Measurements from ENCODE around the gene DONSON.
A peak's percentile ranks its signal among the peaks of the same experiment; 100 is the strongest.

Gene DONSON

DNA sequence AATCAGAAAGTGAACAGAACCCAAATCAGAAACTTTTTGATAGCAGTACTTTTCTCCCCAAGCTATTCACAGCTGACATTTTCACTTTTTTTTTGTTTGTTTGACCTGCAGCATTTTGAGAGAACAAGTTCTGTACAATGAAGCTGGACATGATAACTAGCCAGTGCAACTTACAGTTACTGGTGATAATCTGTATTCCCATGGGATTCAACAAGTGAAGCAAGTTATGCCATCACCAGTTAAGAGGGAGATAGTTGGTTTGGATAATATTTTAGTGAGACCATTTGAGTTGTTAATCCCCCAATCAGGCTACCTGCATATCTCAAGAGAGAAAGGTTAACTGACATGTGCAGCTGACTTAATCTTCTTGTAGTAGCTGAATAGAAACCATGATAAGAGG lies 27.5 kb downstream of the DONSON start:
- no peak for DNase-seq

DNA sequence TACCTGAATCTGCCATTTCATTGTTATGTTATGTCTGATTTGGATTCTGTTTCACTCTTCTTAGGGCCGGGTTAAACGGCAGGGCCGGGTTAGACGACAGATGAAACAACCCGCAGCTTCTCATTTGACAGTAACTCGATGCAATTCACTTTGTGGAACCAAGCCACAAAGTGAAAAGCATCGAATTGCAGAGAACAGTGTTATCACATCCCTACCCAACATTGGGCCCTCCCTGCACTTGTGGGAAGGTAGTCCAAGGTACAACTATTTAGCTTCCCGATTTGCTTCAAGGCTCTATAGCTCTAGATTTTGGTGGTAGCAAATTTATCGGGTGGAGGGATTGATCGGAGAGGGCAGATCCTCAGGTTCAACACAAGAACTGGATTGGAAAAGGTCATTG lies 28.7 kb downstream of the DONSON start:
- no peak for DNase-seq

DNA sequence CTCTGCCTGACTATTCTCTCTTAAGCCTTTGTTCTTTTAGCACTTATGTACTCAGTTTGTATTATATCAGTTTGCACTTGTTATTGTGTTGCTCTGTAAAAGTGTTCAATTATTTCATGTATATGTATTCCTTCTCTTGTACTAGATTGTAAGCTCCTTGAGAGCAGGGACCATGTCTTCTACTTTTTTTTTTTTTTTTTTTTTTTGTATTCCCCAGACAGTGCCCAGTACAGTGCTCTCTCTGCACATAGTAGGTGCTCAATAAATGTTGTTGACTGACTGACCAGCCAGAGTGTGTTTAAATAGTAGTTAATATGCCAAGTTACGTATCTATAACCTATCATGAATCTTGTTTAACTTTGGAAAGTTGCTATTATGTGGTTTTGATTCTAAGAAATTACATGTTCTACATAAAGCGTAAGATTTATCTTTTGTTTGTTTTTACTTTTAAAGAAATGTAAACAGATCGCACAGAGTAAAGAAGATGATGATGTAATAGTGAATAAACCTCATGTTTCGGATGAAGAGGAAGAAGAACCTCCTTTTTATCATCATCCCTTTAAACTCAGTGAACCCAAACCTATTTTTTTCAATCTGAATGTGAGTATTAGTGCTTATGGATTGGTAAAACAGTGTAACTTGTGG lies 29.6 kb downstream of the DONSON start:
- no peak for DNase-seq

DNA sequence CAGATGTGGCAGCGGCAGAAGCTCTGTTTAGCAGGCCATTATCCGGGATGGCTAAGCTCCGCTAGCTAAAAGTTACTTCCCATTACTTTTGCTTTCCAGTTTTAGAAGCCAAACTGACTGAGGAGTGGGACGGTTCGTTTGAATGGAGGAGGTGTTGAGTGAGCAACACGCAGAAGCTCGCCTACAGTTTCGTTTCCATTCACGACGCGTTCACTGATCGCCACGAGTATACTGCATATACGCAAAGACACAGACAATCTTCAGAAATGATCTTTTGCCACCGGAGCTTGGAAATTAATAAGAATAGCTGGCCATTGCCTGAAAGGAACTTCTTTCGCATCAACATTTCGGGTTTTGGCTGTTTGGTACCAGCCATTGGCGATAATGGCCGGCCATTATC lies 31.0 kb downstream of the DONSON start:
- DNase-seq = no peak

DNA sequence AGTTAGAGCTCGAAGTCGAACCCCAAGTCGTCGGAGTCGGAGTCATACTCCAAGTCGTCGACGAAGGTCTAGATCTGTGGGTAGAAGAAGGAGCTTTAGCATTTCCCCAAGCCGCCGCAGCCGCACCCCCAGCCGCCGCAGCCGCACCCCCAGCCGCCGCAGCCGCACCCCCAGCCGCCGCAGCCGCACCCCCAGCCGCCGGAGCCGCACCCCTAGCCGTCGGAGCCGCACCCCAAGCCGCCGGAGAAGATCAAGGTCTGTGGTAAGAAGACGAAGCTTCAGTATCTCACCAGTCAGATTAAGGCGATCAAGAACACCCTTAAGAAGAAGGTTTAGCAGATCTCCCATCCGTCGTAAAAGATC lies 33.5 kb downstream of the DONSON start:
- DNase-seq = no peak

DNA sequence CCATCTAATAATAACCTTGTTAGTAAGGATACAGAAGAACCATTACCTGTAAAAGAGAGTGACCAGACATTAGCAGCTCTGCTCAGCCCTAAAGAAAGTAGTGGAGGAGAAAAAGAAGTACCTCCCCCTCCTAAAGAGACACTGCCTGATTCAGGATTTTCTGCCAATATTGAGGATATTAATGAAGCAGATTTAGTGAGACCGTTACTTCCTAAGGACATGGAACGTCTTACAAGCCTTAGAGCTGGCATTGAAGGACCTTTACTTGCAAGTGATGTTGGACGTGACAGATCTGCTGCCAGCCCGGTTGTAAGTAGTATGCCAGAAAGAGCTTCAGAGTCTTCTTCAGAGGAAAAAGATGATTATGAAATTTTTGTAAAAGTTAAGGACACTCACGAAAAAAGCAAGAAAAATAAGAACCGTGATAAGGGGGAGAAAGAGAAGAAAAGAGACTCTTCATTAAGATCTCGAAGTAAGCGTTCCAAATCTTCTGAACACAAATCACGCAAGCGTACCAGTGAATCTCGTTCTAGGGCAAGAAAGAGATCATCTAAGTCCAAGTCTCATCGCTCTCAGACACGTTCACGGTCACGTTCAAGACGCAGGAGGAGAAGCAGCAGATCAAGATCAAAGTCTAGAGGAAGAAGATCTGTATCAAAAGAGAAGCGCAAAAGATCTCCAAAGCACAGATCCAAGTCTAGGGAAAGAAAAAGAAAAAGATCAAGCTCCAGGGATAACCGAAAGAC lies 34.1 kb downstream of the DONSON start:
- no peak for DNase-seq

DNA sequence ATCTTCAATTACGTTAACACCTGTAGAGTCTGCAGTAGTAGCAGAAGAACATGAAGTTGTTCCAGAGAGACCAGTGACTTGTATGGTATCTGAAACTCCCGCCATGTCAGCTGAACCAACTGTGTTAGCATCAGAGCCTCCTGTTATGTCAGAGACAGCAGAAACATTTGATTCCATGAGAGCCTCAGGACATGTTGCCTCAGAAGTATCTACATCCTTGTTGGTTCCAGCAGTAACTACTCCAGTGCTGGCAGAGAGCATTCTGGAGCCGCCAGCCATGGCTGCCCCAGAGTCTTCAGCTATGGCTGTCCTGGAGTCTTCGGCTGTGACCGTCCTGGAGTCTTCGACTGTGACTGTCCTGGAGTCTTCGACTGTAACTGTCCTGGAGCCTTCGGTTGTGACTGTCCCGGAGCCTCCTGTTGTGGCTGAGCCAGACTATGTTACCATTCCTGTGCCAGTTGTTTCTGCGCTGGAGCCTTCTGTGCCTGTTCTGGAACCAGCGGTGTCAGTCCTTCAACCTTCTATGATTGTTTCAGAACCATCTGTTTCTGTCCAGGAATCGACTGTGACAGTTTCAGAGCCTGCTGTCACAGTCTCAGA lies 35.4 kb downstream of the DONSON start:
- DNase-seq = no peak

DNA sequence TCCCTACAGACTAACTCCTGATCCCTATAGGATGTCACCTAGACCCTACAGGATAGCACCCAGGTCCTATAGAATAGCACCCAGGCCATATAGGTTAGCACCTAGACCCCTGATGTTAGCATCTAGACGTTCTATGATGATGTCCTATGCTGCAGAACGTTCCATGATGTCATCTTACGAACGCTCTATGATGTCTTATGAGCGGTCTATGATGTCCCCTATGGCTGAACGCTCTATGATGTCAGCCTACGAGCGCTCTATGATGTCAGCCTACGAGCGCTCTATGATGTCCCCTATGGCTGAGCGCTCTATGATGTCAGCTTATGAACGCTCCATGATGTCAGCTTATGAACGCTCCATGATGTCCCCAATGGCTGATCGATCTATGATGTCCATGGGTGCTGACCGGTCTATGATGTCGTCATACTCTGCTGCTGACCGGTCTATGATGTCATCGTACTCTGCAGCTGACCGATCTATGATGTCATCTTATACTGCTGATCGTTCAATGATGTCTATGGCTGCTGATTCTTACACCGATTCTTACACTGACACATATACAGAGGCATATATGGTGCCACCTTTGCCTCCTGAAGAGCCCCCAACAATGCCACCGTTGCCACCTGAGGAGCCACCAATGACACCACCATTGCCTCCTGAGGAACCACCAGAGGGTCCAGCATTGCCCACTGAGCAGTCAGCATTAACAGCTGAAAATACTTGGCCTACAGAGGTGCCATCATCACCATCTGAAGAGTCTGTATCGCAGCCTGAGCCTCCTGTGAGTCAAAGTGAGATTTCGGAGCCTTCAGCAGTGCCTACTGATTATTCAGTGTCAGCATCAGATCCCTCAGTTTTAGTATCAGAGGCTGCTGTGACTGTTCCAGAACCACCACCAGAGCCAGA lies 36.1 kb downstream of the DONSON start:
- no peak for DNase-seq

DNA sequence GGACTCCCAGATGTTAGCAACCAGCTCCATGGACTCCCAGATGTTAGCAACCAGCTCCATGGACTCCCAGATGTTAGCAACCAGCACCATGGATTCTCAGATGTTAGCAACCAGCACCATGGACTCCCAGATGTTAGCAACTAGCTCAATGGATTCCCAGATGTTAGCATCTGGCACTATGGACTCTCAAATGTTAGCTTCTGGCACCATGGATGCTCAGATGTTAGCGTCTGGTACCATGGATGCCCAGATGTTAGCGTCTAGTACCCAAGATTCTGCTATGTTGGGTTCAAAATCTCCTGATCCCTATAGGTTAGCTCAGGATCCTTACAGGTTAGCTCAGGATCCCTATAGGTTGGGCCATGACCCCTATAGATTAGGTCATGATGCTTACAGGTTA lies 36.8 kb downstream of the DONSON start:
- DNase-seq = no peak

DNA sequence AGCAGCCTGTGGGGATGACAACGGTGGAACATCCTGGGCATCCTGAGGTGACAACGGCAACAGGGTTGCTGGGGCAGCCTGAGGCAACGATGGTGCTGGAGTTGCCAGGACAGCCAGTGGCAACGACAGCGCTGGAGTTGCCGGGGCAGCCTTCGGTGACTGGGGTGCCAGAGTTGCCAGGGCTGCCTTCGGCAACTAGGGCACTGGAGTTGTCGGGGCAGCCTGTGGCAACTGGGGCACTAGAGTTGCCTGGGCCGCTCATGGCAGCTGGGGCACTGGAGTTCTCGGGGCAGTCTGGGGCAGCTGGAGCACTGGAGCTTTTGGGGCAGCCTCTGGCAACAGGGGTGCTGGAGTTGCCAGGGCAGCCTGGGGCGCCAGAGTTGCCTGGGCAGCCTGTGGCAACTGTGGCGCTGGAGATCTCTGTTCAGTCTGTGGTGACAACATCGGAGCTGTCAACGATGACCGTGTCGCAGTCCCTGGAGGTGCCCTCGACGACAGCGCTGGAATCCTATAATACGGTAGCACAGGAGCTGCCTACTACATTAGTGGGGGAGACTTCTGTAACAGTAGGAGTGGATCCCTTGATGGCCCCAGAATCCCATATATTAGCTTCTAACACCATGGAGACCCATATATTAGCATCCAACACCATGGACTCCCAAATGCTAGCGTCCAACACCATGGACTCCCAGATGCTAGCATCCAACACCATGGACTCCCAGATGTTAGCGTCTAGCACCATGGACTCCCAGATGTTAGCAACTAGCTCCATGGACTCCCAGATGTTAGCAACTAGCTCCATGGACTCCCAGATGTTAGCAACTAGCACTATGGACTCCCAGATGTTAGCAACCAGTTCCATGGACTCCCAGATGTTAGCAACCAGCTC lies 37.5 kb downstream of the DONSON start:
- no peak for DNase-seq

DNA sequence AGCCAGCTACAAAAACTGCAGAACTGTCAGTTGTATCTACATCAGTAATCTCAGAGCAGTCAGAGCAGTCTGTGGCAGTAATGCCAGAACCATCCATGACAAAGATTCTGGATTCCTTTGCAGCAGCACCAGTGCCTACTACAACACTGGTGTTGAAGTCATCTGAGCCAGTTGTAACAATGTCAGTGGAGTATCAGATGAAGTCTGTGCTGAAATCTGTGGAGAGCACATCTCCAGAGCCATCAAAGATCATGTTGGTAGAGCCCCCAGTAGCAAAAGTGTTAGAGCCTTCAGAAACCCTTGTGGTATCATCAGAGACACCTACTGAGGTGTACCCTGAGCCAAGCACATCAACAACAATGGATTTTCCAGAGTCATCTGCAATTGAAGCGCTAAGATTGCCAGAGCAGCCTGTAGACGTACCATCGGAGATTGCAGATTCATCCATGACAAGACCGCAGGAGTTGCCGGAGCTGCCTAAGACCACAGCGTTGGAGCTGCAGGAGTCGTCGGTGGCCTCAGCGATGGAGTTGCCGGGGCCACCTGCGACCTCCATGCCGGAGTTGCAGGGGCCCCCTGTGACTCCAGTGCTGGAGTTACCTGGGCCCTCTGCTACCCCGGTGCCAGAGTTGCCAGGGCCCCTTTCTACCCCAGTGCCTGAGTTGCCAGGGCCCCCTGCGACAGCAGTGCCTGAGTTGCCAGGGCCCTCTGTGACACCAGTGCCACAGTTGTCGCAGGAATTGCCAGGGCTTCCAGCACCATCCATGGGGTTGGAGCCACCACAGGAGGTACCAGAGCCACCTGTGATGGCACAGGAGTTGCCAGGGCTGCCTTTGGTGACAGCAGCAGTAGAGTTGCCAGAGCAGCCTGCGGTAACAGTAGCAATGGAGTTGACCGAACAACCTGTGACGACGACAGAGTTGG lies 38.4 kb downstream of the DONSON start:
- no peak for DNase-seq

DNA sequence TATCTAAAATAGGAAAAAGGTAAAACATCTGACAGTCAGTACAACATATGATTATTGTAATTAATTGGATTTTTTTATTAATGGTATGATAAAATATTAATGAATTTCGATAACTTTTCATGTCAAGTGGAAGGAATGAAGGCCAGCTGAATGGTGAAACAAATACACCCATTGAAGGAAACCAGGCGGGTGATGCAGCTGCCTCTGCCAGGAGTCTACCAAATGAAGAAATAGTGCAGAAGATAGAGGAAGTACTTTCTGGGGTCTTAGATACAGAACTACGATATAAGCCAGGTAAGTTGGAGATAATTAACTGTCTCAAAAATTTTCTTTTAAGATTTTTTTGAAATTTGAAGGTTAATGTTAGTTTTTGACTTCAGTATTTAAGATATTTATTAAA lies 42.4 kb downstream of the DONSON start:
- DNase-seq = no peak

DNA sequence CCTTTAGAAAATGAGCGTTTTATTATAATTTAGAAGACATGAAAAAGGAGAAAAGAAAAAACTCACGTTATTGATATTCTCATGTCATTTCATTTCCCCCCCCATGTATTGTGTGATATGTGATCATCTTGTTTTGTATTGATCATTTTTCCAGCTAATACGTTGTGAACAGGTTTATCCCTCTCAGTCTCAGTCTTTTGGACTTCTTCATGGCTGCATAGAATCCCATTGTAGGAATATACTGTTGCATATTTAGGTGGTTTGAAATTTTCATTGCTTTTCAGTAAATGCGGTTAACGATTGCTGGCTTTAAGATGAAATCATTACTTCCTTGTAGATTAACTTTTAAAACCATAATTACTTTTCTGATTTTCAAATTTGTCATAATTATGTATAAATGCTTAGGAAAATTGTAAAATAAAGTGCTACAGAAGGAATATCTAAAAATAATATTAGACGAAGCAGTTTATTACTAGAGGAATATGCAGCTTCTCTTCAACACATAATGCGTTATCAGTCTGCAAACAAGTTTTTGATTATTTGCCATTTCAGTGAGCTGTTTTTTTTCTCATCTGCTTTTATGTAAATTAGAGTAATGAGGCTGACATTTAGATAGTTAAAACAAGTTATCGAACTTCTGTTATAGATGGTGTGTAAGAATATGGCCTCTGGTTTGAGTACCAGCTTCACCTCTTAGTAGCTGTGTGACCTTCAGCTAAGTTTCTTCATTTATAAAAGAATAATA lies 43.9 kb downstream of the DONSON start:
- no peak for DNase-seq

DNA sequence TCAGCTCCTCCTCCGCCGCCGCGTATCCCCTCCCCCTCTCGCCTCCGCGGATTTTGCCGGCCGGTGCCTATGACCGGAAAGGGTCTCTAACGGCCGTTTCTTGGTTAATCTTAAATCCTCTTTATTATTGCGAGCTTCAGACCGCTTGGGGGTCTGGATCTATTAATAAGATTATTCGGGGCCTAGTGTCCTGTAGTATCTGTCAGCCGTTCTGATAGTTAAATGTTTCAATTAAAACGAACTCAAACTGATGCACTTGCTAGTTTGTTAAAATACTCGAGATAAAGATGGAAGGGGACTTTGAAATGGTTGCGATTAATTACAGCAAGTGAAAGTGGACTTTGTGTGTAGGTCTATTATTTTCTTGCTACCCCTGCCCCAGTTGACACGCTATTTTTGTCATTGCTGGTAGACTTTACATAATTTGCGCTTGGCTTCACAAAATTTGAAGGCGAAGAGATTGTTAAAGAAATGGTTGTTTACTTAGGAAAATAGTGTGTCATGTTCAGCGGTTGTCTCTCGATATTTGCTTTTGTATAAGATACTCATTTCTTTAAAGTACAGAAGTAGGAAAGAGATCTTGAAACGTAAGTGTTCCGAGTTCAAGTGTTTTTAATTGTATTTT lies 44.9 kb downstream of the DONSON start:
- DNase-seq = no peak

DNA sequence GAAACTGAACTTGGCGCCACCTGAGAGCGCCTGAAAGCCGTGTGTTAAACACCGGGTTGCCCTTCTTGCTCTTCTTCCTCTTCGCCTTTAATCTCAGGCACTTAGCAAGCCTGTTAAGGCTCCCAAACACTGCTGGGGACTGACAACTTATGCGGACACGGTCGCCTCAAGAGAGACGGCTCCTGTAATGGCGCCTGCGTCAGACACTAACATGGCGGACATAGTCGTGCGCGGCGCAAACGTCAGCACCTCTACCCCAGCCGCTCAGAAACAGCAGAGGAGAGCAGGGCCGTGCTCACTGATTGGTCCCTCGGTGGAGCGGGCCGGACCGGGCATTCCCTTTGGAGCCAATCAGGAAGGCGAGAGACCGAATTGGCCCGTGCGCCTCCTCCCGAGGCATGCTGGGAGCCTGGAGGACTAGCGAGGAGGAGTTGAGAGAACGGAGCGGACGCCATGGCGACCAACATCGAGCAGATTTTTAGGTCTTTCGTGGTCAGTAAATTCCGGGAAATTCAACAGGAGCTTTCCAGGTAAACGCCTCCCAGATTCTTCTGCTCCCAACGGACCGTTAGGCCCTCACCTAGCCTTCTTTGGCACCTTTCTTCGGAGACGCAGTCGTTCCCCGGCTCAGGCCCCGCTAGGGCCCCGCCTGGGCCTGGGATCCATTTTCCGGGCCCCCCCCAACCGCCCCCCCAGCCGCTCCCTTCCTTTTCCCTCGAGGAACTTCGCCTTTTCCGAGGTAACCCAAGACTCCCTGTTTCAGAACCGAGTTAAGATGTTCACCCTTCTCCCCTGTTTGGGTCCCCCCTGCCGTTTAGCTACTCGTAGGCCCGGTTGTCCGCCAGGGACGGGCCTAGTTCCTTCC lies 45.6 kb downstream of the DONSON start, which contains the start of gene SON:
SON (plus strand) TSS at position 399 of the 865 bp plus-strand sequence; CDS start at position 454, 55 bp downstream.
- peak; percentile 95 to 96 for DNase-seq

DNA sequence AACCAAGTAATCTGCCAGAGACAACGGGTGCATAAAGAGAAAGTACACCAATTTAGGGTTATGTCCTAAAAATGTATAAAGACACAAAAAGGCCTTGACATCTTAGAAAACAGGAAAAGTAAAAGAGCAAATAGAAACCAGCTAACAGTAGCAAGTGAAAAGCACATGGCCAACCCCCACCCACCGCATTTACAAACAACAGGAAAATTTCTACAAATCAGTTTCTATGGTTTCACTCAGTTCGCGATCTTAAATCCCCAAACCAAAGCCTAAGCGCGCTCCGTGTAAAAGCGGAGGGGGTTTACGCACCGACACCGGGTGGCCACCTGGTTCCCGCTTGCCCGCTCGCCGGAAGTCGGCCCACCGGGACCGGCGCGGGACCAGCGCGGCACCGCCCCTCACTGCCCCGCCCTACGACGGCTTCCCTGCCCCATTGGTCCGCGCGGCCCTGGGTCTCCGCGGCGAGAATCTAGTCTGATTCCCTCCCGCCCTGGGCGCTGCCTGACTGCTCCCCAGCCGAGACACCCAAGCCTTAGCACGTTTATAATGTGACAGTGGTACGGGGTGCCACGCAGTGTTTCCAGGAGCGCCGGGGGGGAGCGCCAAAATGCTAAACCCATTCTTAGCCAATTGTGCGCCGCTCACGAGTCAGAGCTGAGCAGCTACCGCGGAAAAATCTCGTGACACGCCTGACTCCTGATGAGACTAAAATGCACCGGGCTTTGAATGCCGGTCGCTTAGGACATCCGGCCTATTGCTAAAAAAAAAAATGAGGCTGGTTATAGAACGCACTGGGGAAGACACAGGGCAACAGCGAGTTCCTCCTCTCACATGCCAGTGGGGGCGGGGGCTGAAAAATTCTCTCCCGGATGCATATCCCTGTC lies 46.5 kb downstream of the DONSON start, which contains the start of gene GART:
GART (minus strand) TSS at position 362 of the 884 bp plus-strand sequence. CDS start 2,802 bp downstream, outside the sequence.
- DNase-seq = peak in 1 of 2 experiments; percentile 34

DNA sequence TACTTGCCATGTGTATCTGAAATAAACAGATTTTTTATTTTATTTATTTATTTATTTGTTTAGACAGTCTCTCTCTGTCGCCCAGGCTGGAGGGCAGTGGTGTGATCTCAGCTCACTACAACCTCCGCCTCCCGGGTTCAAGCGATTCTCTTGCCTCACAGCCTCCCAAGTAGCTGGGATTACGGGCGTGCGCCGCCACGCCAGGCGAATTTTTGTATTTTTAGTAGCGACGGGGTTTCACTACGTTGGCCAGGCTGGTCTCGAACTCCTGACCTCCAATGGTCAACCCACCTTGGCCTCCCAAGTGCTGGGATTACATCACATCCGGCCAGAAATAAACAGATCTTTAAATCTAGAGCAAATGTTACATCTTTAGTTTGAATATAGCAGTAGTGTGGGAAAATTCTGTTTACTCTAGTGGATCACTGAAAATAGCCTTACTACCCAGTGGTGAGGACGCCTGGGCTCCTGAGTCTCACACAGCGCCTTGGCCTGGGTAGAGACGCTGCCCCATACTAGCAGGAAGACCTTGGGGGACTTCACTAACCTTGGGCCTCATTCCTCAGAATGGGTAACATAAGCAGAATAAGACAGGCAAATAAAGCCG lies 47.3 kb downstream of the DONSON start:
- DNase-seq = no peak

Data from cerebellar nuclear complex (tissue), 1 donor.